Neural cell (in vitro differentiated cells): Measurements from ENCODE around the gene DLST. TPM values are rescaled to one million over a fixed set of nuclear protein-coding genes. Genes with fewer than 3 reads are reported as not detected.

Experiments
- H2AFZ ChIP-seq: fragments of 200-600, 300-800 bp; sonication (generic), shearing (Covaris generic); 2 replicates; pipeline ENCODE4 v1.6.0; 2014; ENCODE audit warnings: low read depth, mild to moderate bottlenecking, antibody characterized with exemption, low read length, moderate library complexity
- H3F3A ChIP-seq: fragments of 200-600 bp; shearing (Covaris generic); 2 replicates; pipeline ENCODE4 v1.6.1; 2016; ENCODE audit warnings: mild to moderate bottlenecking, moderate library complexity, mixed read lengths, antibody characterized with exemption, low read length; ENCODE audit not compliant: insufficient read depth, poor library complexity, severe bottlenecking
- H3K27ac ChIP-seq: fragments of 200-600, 300-800 bp; sonication (generic), shearing (Covaris generic); 2 replicates; pipeline ENCODE4 v1.5.1; 2014; ENCODE audit warnings: mild to moderate bottlenecking, low read length, moderate library complexity
- H3K27me3 ChIP-seq: fragments of 300-800, 200-600 bp; sonication (generic), shearing (Covaris generic); 2 replicates; pipeline ENCODE4 v1.6.0; 2014; ENCODE audit warnings: mild to moderate bottlenecking, low read depth, low read length, moderate library complexity; ENCODE audit not compliant: insufficient read depth
- H3K36me3 ChIP-seq: fragments of 300-800, 200-600 bp; sonication (generic), shearing (Covaris generic); 2 replicates; pipeline ENCODE4 v1.5.1; 2014; ENCODE audit warnings: mild to moderate bottlenecking, antibody characterized with exemption, low read length, moderate library complexity; ENCODE audit not compliant: insufficient read depth
- H3K4me2 ChIP-seq: fragments of 300-800, 200-600 bp; sonication (generic), shearing (Covaris generic); 2 replicates; pipeline ENCODE4 v1.6.0; 2014; ENCODE audit warnings: mild to moderate bottlenecking, low read length
- H3K4me3 ChIP-seq: fragments of 300-800, 200-600 bp; sonication (generic), shearing (Covaris generic); 2 replicates; pipeline ENCODE4 v1.5.1; 2014; ENCODE audit warnings: mild to moderate bottlenecking, low read length, moderate library complexity
- H3K79me2 ChIP-seq: fragments of 200-600 bp; shearing (Covaris generic); replicated peaks from 2 replicates; pipeline ENCODE4 v1.6.0; 2014; ENCODE audit warnings: mild to moderate bottlenecking, low read length, moderate library complexity; ENCODE audit not compliant: insufficient read depth
- H3K9ac ChIP-seq: fragments of 300-800, 200-600 bp; sonication (generic), shearing (Covaris generic); 2 replicates; pipeline ENCODE4 v1.6.1; 2016; ENCODE audit warnings: mild to moderate bottlenecking, low read length, mixed read lengths
- H3K9me2 ChIP-seq: fragments of 200-600 bp; shearing (Covaris generic); 2 replicates; pipeline ENCODE4 v1.6.1; 2016; ENCODE audit warnings: mild to moderate bottlenecking, low read length, mixed read lengths; ENCODE audit not compliant: insufficient read depth
- H3K9me3 ChIP-seq: fragments of 200-600, 300-800 bp; sonication (generic), shearing (Covaris generic); 2 replicates; pipeline ENCODE4 v1.6.1; 2016; ENCODE audit warnings: mild to moderate bottlenecking, mixed run types, low read length, moderate library complexity, mixed read lengths
- H4K20me1 ChIP-seq: fragments of 200-600 bp; shearing (Covaris generic); 2 replicates; pipeline ENCODE4 v1.6.1; 2016; ENCODE audit warnings: mild to moderate bottlenecking, mixed run types; ENCODE audit not compliant: insufficient read depth
- CTCF ChIP-seq: fragments of 450-650 bp; IDR thresholded peaks from 2 replicates; pipeline ENCODE4 v1.5.1; 2014; ENCODE audit warnings: antibody characterized with exemption, mild to moderate bottlenecking, moderate library complexity; ENCODE audit not compliant: poor library complexity, severe bottlenecking
- EP300 ChIP-seq: fragments of 450-650 bp; conservative IDR thresholded peaks from 2 replicates; pipeline ENCODE4 v1.6.1; 2014; ENCODE audit warnings: antibody characterized with exemption, mild to moderate bottlenecking, moderate library complexity; ENCODE audit not compliant: poor library complexity, severe bottlenecking
- EZH2 ChIP-seq: fragments of 200-600, 300-800 bp; shearing (Covaris generic), sonication (generic); IDR thresholded peaks from 2 replicates; pipeline ENCODE4 v1.6.1; 2014; ENCODE audit warnings: antibody characterized with exemption, low read length, borderline replicate concordance, mild to moderate bottlenecking; ENCODE audit not compliant: insufficient read depth, poor library complexity, severe bottlenecking
- MXI1 ChIP-seq: fragments of 450-650 bp; conservative IDR thresholded peaks from 2 replicates; pipeline ENCODE4 v1.6.1; 2014; ENCODE audit warnings: antibody characterized with exemption, mild to moderate bottlenecking; ENCODE audit not compliant: poor library complexity, severe bottlenecking
- POLR2AphosphoS5 ChIP-seq: IDR thresholded peaks from 2 replicates; pipeline ENCODE4 v1.6.1; 2012
- RAD21 ChIP-seq: fragments of 450-650 bp; conservative IDR thresholded peaks from 2 replicates; pipeline ENCODE4 v1.6.1; 2014; ENCODE audit warnings: antibody characterized with exemption, mild to moderate bottlenecking, moderate library complexity
- REST ChIP-seq: IDR thresholded peaks from 2 replicates; pipeline ENCODE4 v1.6.1; 2012; ENCODE audit warnings: borderline replicate concordance
- SMC3 ChIP-seq: fragments of 450-650 bp; conservative IDR thresholded peaks from 2 replicates; pipeline ENCODE4 v1.6.1; 2014; ENCODE audit warnings: antibody characterized with exemption, mild to moderate bottlenecking, moderate library complexity; ENCODE audit not compliant: poor library complexity
- TAF1 ChIP-seq: IDR thresholded peaks from 2 replicates; pipeline ENCODE4 v1.6.1; 2012; ENCODE audit warnings: low read depth
- polyA plus RNA-seq: library from polyadenylated mRNA; depleted of rRNA; stranded (reverse); fragments of >200 nt; gene quantifications from 2 replicates; pipeline ENCODE4 v1.2.3, GENCODE V29; 2014

DLST gene
- polyA plus RNA-seq, 1 donor from 2014 or later = 59.7 TPM

- Histone ChIP-seq H3K36me3 (no peaks in the 10 kb centered on the region), H3K27me3 (no peaks in the 10 kb centered on the region)
Observed at GRCh38 chr14:74908861-74909341, 27.2 kb downstream of the DLST start.

GRCh38 chr14:74909501-74909900 is 27.8 kb downstream of the DLST start:
- no peak overlapping the region for H3K4me2 ChIP-seq
- no peak overlapping the region for H2AFZ ChIP-seq
- no peaks in the 10 kb centered on the region for H3K36me3 ChIP-seq
- H3K4me3 ChIP-seq = no peak overlapping the region
- no peaks in the 10 kb centered on the region for H3K9me3 ChIP-seq
- no peak overlapping the region for H3K9ac ChIP-seq
- H3K27me3 ChIP-seq = no peaks in the 10 kb centered on the region
- no peaks in the 10 kb centered on the region for H3F3A ChIP-seq
- H3K9me2 ChIP-seq = no peaks in the 10 kb centered on the region
- no peaks in the 10 kb centered on the region for H4K20me1 ChIP-seq
- H3K79me2 ChIP-seq = no peaks in the 10 kb centered on the region
- H3K27ac ChIP-seq = no peak overlapping the region
- TF ChIP-seq POLR2AphosphoS5 = no peak

More at GRCh38 chr14:74908861-74909341, 27.2 kb downstream of the DLST start:
- Histone ChIP-seq H3K9ac (no peak overlapping the region), H3K9me3 (no peaks in the 10 kb centered on the region), H4K20me1 (no peaks in the 10 kb centered on the region), H3K79me2 (no peaks in the 10 kb centered on the region), H3K27ac (no peak overlapping the region), H2AFZ (no peak overlapping the region), H3K9me2 (no peaks in the 10 kb centered on the region), H3F3A (no peaks in the 10 kb centered on the region), H3K4me3 (no peak overlapping the region), H3K4me2 (no peak overlapping the region)
- TF ChIP-seq MXI1 (no peak), POLR2AphosphoS5 (no peak), EZH2 (no peak), RAD21 (no peak), EP300 (no peak), CTCF (no peak), TAF1 (no peak), REST (no peak), SMC3 (no peak)

- Histone ChIP-seq H3K9ac (no peak overlapping the region), H3K9me3 (no peaks in the 10 kb centered on the region), H2AFZ (no peak overlapping the region), H3K27me3 (no peaks in the 10 kb centered on the region), H4K20me1 (no peaks in the 10 kb centered on the region), H3K36me3 (no peaks in the 10 kb centered on the region), H3K4me3 (no peak overlapping the region), H3K79me2 (no peaks in the 10 kb centered on the region), H3F3A (no peaks in the 10 kb centered on the region), H3K9me2 (no peaks in the 10 kb centered on the region), H3K27ac (no peak overlapping the region), H3K4me2 (no peak overlapping the region)
- TF ChIP-seq SMC3 = no peak
- TF ChIP-seq MXI1 = no peak
- TF ChIP-seq TAF1 = no peak
- TF ChIP-seq RAD21 = no peak
- no peak for TF ChIP-seq POLR2AphosphoS5
- no peak for TF ChIP-seq EP300
- TF ChIP-seq CTCF = no peak
- TF ChIP-seq EZH2 = no peak
- no peak for TF ChIP-seq REST
Observed at GRCh38 chr14:74909911-74910310, 28.2 kb downstream of the DLST start.
